K562 (cell line): ENCODE measurements around the gene TESK2. TPM values are rescaled to one million over a fixed set of nuclear protein-coding genes. Genes with fewer than 3 reads are reported as not detected.

Source experiments
- C11orf30 ChIP-seq: fragments of 450-650 bp; IDR thresholded peaks from 2 replicates; pipeline ENCODE4 v1.6.1; 2016; ENCODE audit warnings: low read depth, mild to moderate bottlenecking
- CBX2 ChIP-seq: fragments of 200-600 bp; sonication (generic); IDR thresholded peaks from one replicate; pipeline ENCODE4 v1.6.1; 2012; ENCODE audit warnings: mild to moderate bottlenecking, low read length, inconsistent platforms; ENCODE audit not compliant: insufficient read depth, poor library complexity, severe bottlenecking
- E2F8 ChIP-seq: fragments of 450-650 bp; IDR thresholded peaks from 2 replicates; pipeline ENCODE4 v1.7.1; 2018; ENCODE audit warnings: mild to moderate bottlenecking, low read depth; ENCODE audit not compliant: partially characterized antibody
- FOXK2 ChIP-seq, 2 experiments: fragments of 450-650 bp; IDR thresholded peaks in 1 of 2; conservative IDR thresholded peaks in 1 of 2; 2 replicates each; pipeline ENCODE4 v1.6.1; 2016; ENCODE audit warnings: low read depth in 2 of 2, mild to moderate bottlenecking in 1 of 2
- GABPB2 ChIP-seq: fragments of 250-450 bp; sonication (Bioruptor Pico); conservative IDR thresholded peaks from 2 replicates; pipeline ENCODE4 v1.5.1; 2021; ENCODE audit warnings: mild to moderate bottlenecking
- HBP1 ChIP-seq: fragments of 450-650 bp; formaldehyde crosslinking; IDR thresholded peaks from 2 replicates; pipeline ENCODE4 v1.4.0; 2022; ENCODE audit warnings: missing genetic modification characterization
- KDM2B ChIP-seq: fragments of 250-450 bp; sonication (Bioruptor Pico); IDR thresholded peaks from 2 replicates; pipeline ENCODE4 v1.8.0; 2021; ENCODE audit warnings: mild to moderate bottlenecking, moderate library complexity
- PHTF2 ChIP-seq: fragments of 250-450 bp; sonication (Bioruptor Pico); IDR thresholded peaks from 2 replicates; pipeline ENCODE4 v1.5.0; 2021; ENCODE audit warnings: mild to moderate bottlenecking
- POLR2B ChIP-seq: fragments of 450-650 bp; IDR thresholded peaks from 2 replicates; pipeline ENCODE4 v1.6.1; 2018; ENCODE audit warnings: low read depth; ENCODE audit not compliant: partially characterized antibody
- THRAP3 ChIP-seq: fragments of 450-650 bp; IDR thresholded peaks from 2 replicates; pipeline ENCODE4 v1.6.1; 2016; ENCODE audit warnings: mild to moderate bottlenecking, inconsistent platforms, borderline replicate concordance
- ZBTB49 ChIP-seq: sonication (generic); formaldehyde crosslinking; IDR thresholded peaks from 2 replicates; pipeline ENCODE4 v1.8.0; 2022; ENCODE audit warnings: missing genetic modification reagents, mild to moderate bottlenecking, borderline replicate concordance
- ZBTB8A ChIP-seq: fragments of 450-650 bp; IDR thresholded peaks from 2 replicates; pipeline ENCODE4 v1.6.1; 2018; ENCODE audit warnings: mild to moderate bottlenecking, moderate library complexity; ENCODE audit not compliant: partially characterized antibody
- ZFP30 ChIP-seq: fragments of 250-450 bp; sonication (Bioruptor Pico); IDR thresholded peaks from 2 replicates; pipeline ENCODE4 v1.8.0; 2022; ENCODE audit warnings: moderate library complexity, mild to moderate bottlenecking, inconsistent platforms, borderline replicate concordance
- ZNF165 ChIP-seq: fragments of 250-450 bp; sonication (Bioruptor Pico); IDR thresholded peaks from 2 replicates; pipeline ENCODE4 v1.4.0; 2020; ENCODE audit warnings: borderline replicate concordance
- ZNF3 ChIP-seq: fragments of 250-450 bp; sonication (Bioruptor Pico); IDR thresholded peaks from 2 replicates; pipeline ENCODE4 v1.5.0; 2021; ENCODE audit warnings: mild to moderate bottlenecking, moderate library complexity
- polyA plus RNA-seq, 8 experiments: library from polyadenylated mRNA; depleted of rRNA in 4 of 8; stranded (reverse) in 5 of 8; unstranded in 3 of 8; fragments of >200 nt; fragmentation: Nextera tagmentation in 2 of 8; fragmentation: Illumina TruSeq in 1 of 8; extraction: Ambion mirVana in 2 of 8; extraction: Trizol in 1 of 8; gene quantifications; 2 replicates each; pipeline versions ENCODE4 v1.2.1 to v1.2.3, GENCODE V29; 2011 to 2014; ENCODE audit warnings: inconsistent platforms in 1 of 8, missing spikeins in 1 of 8
- total RNA-seq, 7 experiments: library from RNA; depleted of rRNA in 6 of 7; stranded (reverse); fragments of >200 nt in 6 of 7; fragmentation: Illumina TruSeq in 2 of 7; extraction: Trizol in 2 of 7; gene quantifications; 2 replicates each; pipeline versions ENCODE4 v1.2.1 to v1.2.3, GENCODE V29; 2011 to 2021; ENCODE audit warnings: low replicate concordance in 1 of 7
- TF ChIP-seq, protein P1 (sequence below): fragments of 250-450 bp; sonication (Bioruptor Pico); IDR thresholded peaks from 2 replicates; pipeline ENCODE4 v1.4.0; 2020
- TF ChIP-seq, protein P2 (sequence below), 3 experiments: fragments of 200-800 bp in 1 of 3; sonication (Bioruptor generic) in 1 of 3; sonication (generic) in 1 of 3; formaldehyde crosslinking in 1 of 3; IDR thresholded peaks; 2 replicates each; pipeline versions ENCODE4 v1.6.1 to v1.8.0; 2016 to 2022; ENCODE audit warnings: mild to moderate bottlenecking in 2 of 3, missing compliant biosample characterization in 2 of 3, missing genetic modification characterization in 2 of 3, missing genetic modification reagents in 1 of 3

TESK2 gene
- total and polyA plus RNA-seq, 9 of the 15 experiments (the other 6 are each of a cell fraction or from before 2014, with no cell fraction given) = 1.6 to 5.3 (median 3.7) TPM

DNA sequence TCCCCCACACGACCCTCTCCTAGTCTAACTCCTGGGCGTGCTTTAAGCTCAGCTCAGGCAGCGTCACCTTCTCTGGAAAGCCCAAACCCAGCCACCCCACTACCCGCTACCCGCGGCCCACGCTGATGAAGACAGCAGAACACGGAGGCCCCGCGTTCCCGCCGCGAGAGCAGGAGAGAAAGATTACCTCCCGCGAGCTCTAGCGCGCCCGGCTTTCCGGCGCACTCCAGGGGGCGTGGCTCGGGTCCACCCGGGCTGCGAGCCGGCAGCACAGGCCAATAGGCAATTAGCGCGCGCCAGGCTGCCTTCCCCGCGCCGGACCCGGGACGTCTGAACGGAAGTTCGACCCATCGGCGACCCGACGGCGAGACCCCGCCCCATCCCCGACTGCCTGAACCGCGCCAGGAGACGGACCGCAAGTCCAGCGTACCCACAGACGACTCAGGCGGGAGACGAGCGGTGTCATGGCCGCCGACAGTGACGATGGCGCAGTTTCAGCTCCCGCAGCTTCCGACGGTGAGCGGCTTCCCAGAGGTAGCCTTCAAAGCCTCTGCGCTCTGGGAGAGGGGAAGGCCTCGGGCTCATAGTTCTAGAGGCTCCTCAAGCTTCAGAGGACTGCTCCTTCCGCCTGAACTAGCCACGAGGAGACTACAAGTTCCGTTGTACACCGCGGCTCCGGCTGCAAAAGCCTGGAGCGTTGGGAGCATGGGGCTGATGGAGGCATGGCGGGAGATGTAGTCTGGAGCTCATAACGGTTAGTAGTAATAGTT lies 151.0 kb downstream of the TESK2 start, which contains the start of the genes MUTYH and TOE1 (continued):
- TF ChIP-seq, protein P1, sequence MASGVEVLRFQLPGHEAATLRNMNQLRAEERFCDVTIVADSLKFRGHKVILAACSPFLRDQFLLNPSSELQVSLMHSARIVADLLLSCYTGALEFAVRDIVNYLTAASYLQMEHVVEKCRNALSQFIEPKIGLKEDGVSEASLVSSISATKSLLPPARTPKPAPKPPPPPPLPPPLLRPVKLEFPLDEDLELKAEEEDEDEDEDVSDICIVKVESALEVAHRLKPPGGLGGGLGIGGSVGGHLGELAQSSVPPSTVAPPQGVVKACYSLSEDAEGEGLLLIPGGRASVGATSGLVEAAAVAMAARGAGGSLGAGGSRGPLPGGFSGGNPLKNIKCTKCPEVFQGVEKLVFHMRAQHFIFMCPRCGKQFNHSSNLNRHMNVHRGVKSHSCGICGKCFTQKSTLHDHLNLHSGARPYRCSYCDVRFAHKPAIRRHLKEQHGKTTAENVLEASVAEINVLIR (CRISPR knock-in tag) = peak; percentile 1; the same call in 1 of the 2 replicates
- TF ChIP-seq E2F8 (peak; percentile 80), POLR2B (peak; percentile 96), HBP1 (CRISPR knock-in tag) (peak; percentile 30; the same call in 1 of the 2 replicates), ZBTB8A (no peak), ZFP30 (CRISPR knock-in tag) (no peak), ZNF165 (CRISPR knock-in tag) (no peak; the same call in 1 of the 2 replicates), CBX2 (no peak), PHTF2 (CRISPR knock-in tag) (no peak), THRAP3 (no peak), KDM2B (peak; percentile 12; the same call in 1 of the 2 replicates), ZNF3 (no peak), GABPB2 (CRISPR knock-in tag) (no peak), C11orf30 (peak; percentile 72), FOXK2 (conservative IDR thresholded peaks at IDR 0.05 in 1 of 2, IDR thresholded peaks at IDR 0.05 in 1 of 2; ENCODE audit: low read depth in 2 of 2) (no peak; a peak in 1 of 4 replicates), ZBTB49 (peak; percentile 56)
- TF ChIP-seq, protein P2, sequence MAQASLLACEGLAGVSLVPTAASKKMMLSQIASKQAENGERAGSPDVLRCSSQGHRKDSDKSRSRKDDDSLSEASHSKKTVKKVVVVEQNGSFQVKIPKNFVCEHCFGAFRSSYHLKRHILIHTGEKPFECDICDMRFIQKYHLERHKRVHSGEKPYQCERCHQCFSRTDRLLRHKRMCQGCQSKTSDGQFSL (CRISPR knock-in tag; IDR thresholded peaks at IDR 0.05) = peak; percentile 69
- TF ChIP-seq, protein P2 (tag; IDR thresholded peaks at IDR 0.05) = no peak
